Activated CD4-positive, alpha-beta T cell treated with anti-CD3 and anti-CD28 coated beads for 48 hours (primary cell): ENCODE measurements around the gene OR51Q1.
A peak's percentile ranks its signal among the peaks of the same experiment; 100 is the strongest.

Experiments used
- DNase-seq: peaks from one replicate; pipeline ENCODE4 v3.0.0-alpha.2; 2020

The OR51Q1 gene

GRCh38 chr11:5421811-5422210 is at the start of gene OR51Q1:
OR51Q1 (plus strand) TSS chr11:5422111; CDS start chr11:5422201, 90 bp downstream.
- DNase-seq = no peak

- DNase-seq = peak; percentile 51
Measured at GRCh38 chr11:5380740-5381342, 41.1 kb upstream of the OR51Q1 start.

DNA sequence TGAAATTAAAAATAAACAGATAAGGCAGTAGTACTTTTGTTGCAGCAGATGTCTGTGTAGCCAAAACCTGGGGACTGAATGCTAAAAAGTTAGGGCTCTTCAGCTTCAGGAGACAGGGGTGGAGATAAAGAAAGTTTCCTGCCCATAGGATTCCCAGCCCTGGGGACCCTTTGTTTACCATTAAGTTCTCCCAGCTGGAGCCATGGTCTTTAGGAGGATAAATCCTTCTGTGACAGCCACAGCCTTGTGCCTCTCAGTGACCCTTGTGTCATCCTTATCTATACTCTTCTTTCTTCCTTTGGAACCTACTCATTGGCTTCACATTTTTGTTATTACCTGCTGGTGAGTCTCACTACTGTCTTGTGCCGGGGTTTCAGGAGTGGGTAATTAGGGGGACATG is 38.3 kb upstream of the OR51Q1 start, which contains the start of gene OR51M1:
TSS of gene OR51M1 (plus strand) at position 237 of the 400 bp plus-strand sequence. CDS start 5,587 bp downstream, outside the sequence.
- DNase-seq = no peak

- no peak for DNase-seq
Measured at GRCh38 chr11:5384335-5384734, 37.6 kb upstream of the OR51Q1 start.

GRCh38 chr11:5390210-5390609 is 31.7 kb upstream of the OR51Q1 start:
- DNase-seq = no peak

GRCh38 chr11:5394091-5394490 is 27.8 kb upstream of the OR51Q1 start:
- DNase-seq = no peak

DNA sequence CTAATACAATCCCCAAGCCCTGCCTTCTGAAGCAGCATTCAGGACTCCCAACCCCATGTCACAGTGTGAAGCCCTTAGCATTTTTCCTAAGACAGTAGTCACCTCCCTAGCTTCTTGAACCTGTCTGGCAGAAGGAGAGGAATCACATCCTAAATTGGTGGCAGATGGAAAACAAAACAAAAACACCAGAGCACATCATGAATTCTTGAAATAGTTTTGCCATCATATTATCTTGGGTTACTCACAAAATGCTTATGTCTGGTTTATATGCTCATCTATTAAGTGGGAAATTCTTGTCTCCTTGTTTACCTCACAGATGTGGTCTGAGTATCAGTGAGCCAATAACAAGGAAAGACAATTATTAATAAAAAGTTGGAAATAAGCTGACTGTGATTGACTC is 23.0 kb upstream of the OR51Q1 start:
- no peak for DNase-seq

- DNase-seq = no peak
Measured at GRCh38 chr11:5405173-5405572, 16.7 kb upstream of the OR51Q1 start.

DNA sequence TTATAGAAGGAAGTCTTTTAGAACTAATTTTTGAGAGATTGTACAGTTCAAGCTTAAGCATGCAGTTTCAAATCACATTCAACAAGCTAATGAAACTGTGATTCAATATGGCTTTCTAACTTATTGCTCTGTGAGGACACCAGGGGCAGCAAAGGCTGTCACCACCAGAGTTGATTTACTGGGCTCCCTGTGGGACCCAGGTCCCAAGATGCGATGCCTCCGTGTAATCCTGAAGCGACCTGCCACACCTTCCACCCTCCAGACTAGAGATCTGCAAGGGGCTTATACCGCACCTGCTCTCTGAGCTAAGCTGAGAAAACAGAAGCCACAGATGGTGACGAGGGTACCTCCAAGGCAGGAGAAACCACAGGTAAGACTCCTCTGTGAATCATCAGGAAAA is 918 bp upstream of the OR51Q1 start:
- no peak for DNase-seq

DNA sequence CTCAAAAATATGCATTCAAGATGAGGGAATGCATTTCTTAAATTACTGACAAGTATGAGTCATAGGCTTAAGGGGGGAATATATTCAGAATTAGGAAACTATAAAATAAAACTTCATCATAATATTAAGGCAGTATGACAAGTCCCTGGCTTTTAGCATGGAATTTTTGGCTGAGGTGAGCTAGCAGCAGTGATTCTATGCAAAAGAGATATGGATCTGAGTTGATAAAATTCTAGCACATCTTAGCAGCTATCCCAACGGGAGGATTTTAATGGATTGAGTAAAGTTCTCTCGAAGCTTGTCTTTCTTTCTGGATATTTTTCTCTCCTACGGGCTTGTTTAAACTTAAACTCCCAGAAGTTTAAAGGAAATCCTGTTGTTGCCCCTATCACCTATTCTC is 1.2 kb downstream of the OR51Q1 start:
- no peak for DNase-seq

GRCh38 chr11:5441414-5441813 is 19.5 kb downstream of the OR51Q1 start, which contains the start of gene OR51I1:
OR51I1 (minus strand) TSS chr11:5441514; CDS start chr11:5441514, 0 bp downstream.
- no peak for DNase-seq

- no peak for DNase-seq
Measured at GRCh38 chr11:5443835-5444393, 22.0 kb downstream of the OR51Q1 start.

DNA sequence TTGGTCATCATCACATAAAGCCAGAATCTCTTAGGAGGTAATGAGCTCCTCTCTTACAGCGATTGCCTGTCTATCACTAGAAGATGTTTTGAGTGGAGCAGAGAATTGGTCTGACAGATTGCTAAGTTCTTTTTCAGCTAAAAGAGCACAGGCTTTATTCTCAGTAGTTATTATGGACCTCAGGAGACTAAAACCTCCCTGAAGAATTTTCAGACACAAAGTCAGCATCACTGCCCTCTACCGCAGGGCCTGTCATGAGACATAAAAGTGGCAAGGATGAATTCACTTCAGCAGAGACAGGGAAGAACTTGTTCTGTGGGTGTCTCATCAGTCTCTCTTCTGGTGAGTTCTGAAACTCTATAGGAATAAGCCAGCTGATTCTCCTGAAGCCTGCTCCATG is 27.1 kb downstream of the OR51Q1 start, which contains the start of gene OR51I2:
TSS of gene OR51I2 (plus strand) at position 301 of the 400 bp plus-strand sequence. CDS start 4,166 bp downstream, outside the sequence.
- no peak for DNase-seq

GRCh38 chr11:5449432-5449831 is 27.5 kb downstream of the OR51Q1 start:
- DNase-seq = no peak

DNA sequence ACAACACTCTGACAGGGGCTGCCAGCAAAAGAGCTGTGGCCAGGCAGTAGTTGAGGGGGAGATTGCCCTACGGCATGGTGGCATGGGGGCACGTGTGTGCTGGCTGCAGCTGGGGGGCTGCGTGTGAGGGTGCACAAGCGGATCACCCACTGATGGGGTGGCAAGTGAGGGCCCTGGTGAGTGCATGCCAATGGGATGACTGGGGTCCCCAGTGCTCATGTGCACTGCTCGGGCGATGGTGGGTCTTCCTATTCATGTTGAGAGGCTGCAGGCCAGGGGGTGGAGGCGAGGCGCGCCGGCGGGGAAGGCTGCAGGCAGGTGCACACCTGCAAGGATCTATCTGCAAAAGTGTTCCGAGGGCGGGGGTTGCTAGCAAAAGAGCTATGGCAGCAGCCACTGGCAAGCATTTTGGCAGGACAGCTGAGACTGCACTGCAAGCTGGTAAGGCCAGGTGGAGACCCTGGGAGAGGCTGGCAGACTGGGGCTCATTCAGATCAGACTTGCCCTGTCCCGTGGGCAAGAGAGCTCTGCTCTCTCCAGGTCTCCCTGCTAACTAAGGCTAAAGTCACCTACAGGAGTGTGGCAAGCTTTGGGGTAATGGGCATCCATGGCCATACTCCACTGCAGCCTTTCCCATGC is 39.2 kb downstream of the OR51Q1 start:
- DNase-seq = no peak

- DNase-seq = no peak
Measured at GRCh38 chr11:5467527-5467926, 45.6 kb downstream of the OR51Q1 start.
